ENCODE measurements around the gene MTRR.

GRCh38 chr5:7873216-7873615, 4.3 kb downstream of the MTRR start:
- TF ChIP-seq, protein P1, sequence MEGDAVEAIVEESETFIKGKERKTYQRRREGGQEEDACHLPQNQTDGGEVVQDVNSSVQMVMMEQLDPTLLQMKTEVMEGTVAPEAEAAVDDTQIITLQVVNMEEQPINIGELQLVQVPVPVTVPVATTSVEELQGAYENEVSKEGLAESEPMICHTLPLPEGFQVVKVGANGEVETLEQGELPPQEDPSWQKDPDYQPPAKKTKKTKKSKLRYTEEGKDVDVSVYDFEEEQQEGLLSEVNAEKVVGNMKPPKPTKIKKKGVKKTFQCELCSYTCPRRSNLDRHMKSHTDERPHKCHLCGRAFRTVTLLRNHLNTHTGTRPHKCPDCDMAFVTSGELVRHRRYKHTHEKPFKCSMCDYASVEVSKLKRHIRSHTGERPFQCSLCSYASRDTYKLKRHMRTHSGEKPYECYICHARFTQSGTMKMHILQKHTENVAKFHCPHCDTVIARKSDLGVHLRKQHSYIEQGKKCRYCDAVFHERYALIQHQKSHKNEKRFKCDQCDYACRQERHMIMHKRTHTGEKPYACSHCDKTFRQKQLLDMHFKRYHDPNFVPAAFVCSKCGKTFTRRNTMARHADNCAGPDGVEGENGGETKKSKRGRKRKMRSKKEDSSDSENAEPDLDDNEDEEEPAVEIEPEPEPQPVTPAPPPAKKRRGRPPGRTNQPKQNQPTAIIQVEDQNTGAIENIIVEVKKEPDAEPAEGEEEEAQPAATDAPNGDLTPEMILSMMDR (IDR thresholded peaks at IDR 0.05): no peak
- no peak for TF ChIP-seq POLR2A (IDR thresholded peaks at IDR 0.05)
- TF ChIP-seq EP300 (IDR thresholded peaks at IDR 0.05): no peak

Data from ovary (tissue), 3 donors.